HG02571 (cell line): ENCODE measurements around the gene SEMA5B.

Experiments
- ATAC-seq: cut with Tn5 transposase; IDR thresholded peaks from one replicate; pipeline ENCODE4 v1.9.1; 2021; ENCODE audit warnings: mild to moderate bottlenecking, moderate library complexity; ENCODE audit not compliant: unreplicated experiment

Gene SEMA5B

DNA sequence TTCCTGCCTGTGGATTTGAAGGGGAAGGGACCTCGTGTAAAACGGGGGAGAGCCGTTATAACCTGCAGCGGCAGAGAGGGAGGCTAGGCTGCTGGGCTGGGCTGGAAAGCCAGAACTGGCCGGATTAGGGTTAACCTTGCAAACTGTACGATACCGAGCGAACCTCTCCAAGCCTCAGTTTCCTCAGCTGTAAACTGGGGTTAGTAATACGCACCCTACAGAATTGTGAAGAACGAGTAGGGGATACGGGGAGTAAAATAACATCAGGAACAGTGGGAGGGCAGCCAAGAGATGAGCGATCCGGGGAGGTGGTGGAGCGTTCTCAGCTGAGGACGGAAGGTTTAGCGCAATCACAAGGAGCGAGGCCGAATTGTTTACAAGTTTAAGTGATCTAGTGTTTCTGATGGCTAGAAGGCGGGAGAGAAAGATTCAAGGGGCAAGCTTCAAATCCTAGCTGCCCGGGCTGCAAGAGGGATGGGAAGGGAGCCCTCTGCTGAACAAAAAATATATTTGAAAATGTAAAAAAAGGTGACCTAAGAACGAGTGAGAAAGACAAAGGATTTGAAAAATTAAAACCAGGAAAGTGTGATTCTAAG lies 768 bp upstream of the SEMA5B start:
- no peak for ATAC-seq

GRCh38 chr3:123026565-123027291 lies 835 bp downstream of the SEMA5B start:
- no peak for ATAC-seq

- ATAC-seq, result no peak
These were observed 1.7 kb downstream of the SEMA5B start for GRCh38 chr3:123025642-123026521.

DNA sequence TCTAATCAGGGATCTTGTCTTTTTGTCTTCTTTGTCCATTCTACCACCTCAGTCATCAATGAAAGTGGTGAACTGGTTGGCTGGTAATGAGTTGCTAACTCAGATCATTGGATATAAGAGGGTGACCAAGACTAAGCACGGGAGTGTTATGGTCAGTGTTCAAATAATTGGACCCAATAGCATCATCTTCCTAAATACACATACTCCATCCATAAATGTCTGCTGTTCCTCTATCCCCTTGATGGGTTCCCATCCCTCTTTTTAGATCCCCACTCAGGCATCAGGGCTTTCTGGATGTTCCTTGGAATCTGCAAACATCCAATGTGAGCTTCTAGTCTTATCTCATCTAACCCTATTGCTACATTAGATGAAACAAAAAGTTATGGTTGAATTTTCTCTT lies 3.5 kb downstream of the SEMA5B start:
- no peak for ATAC-seq

DNA sequence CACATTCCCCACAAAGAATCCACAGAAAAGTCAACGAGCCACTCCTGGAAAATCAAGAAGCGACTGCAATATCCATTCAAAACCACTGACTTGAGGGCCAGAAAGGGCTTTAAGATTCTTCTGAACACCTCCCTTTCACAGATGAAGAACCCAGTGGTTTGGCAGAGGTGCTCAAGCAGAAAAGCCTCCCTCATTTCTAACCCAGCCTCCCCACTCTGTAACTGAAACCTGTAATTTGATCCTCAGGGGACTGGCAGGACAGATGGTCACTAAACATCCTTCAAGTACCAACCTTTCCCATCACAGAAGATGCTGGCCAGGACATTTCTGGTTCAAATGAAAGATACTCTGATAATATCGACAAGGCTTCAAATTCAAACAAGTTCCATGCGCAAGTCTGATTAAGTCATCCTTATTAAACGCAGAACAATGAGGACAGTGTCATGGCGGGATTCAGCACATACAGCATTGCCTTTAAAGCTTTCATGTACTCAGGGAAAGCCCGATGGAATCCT lies 5.5 kb downstream of the SEMA5B start:
- no peak for ATAC-seq

GRCh38 chr3:123021388-123021787 lies 6.2 kb downstream of the SEMA5B start:
- no peak for ATAC-seq

- ATAC-seq, result no peak
These were observed 6.9 kb downstream of the SEMA5B start for GRCh38 chr3:123020709-123021108.

DNA sequence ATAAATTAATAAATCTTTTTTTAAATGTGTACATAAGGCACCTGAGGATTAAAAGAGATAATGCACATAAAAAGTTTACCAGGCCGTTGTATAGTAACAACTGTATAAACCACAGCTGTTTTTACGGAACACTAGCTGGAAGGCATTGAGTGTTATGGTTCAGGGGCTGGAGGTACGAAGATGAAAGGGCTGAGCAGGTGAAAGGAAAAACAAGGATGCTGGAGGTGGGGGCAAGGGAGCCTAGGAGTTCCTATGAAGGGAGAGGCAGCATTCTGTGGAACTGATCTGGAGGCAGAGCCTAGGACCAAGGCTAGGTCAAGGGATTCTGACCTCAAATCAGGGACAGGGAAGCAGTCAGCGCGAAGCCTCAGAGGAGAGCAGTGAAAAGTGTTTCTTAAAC lies 8.0 kb downstream of the SEMA5B start:
- no peak for ATAC-seq

DNA sequence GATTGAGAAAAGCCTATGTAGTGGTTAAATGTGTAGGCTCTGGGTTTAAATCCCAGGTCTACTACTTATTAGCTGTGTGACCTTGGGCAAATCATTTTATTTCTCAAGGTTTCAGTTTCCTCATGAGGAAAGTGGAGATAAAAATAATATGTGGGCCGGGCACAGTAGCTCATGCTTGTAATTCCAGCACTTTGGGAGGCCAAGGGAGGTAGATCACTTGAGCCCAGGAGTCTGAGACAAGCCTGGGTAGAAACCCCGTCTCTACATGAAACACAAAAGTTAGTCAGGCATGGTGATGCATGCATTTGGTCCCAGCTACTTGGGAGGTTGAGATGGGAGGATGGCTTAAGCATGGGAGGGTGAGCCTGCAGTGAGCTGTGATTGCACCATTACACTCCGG lies 8.4 kb downstream of the SEMA5B start:
- ATAC-seq, result no peak

GRCh38 chr3:123018683-123019082 lies 8.9 kb downstream of the SEMA5B start:
- ATAC-seq, result no peak

GRCh38 chr3:123015596-123015995 lies 12.0 kb downstream of the SEMA5B start:
- ATAC-seq, result no peak

GRCh38 chr3:123013876-123014275 lies 13.7 kb downstream of the SEMA5B start:
- no peak for ATAC-seq

DNA sequence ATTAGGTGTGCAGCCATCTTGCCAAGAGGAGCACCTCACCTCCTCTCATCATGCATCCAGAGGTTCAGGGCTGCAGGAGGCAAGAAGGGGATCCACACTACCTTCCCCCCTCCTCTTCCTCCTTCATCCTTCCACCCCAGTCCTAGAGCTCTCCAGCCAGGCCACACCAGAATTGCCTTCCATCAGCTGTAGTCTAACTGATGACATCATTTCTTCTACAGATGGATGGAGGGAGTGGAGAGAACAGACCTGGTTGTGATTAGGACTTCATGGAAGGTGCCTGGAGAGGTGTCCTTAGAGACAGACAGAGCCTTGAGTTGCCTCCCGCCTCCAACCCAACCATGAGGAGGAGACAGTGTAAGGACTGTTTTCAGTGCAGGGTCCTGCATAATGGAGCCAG lies 14.9 kb downstream of the SEMA5B start:
- no peak for ATAC-seq

DNA sequence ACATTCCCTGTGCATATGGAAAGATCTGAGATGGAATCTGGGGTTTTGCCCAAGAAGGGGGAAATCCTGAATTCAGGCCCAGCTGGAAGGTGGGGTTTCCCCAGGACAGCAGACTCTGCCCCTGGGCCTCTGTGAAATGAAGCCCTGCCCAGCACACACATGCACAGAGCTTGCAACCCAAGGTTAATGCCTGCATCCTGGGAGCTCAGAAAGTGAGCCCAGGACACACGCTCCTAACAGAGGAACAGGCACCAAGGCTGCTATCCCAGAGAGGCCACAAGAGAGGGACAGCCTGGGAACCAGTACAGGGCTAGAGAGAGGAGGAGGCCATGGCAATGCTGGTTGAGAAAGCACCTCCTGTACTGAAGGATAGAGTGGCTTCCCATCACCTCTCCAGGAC lies 16.1 kb downstream of the SEMA5B start:
- ATAC-seq, result no peak

DNA sequence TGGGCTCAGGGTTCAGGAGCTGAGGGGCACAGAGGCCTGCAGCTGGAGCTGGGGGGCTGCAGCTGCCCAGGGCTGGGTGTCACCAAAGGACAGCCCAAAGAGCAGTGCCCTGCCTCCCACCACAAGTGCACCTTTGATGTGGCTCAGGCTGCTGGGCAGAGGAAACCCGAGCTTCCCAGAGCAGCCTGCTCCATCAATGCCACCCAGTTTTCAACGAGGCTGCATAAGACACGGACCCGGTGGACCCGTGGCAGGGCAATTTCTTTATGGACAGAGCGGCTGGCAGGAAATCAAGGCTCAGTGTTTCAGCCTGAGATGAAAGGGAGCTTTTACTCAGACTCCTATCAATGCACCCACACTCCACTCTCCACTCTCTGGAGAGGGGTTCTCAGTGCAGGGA lies 18.7 kb downstream of the SEMA5B start:
- ATAC-seq, result no peak

DNA sequence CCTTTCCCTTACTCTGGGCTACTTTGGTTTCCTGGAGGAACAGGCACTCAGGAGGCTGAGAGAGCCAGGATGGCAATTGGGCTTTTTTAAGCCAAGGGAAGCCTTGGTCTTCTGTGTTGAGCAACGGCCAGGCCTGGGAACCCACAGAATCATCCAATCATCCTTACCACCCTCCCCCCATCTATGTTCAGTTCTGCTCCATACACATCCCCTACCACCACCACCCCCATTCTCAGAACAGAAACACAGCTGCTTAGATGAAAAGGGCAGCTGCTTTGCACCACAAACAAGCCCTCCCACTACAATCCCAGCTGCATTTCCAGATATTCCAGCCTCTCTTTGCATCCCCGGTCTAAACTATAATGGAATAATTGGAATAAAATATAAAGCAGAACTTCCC lies 21.0 kb downstream of the SEMA5B start:
- no peak for ATAC-seq

DNA sequence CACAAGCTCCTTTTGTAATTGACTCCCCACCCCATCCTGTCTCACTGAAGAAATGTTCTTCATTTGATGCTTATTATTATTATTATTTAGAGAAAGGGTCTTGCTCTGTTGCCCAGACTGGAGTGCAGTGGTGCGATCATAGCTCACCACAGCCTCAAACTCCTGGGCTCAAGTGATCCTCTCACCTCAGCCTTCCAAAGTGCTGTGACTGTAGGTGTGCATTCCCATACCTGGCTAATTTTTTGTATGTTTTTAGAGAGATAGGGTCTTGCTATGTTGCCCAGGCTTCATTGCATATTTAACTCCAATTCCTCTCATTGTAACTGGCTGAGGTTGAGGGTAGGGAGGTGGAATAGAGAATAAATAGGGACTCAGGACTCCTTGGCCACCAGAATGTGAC lies 22.3 kb downstream of the SEMA5B start:
- ATAC-seq, result no peak

- ATAC-seq, result no peak
These were observed 23.2 kb downstream of the SEMA5B start for GRCh38 chr3:123004201-123004918.

- ATAC-seq, result no peak
These were observed 24.6 kb downstream of the SEMA5B start for GRCh38 chr3:123002749-123003497.

DNA sequence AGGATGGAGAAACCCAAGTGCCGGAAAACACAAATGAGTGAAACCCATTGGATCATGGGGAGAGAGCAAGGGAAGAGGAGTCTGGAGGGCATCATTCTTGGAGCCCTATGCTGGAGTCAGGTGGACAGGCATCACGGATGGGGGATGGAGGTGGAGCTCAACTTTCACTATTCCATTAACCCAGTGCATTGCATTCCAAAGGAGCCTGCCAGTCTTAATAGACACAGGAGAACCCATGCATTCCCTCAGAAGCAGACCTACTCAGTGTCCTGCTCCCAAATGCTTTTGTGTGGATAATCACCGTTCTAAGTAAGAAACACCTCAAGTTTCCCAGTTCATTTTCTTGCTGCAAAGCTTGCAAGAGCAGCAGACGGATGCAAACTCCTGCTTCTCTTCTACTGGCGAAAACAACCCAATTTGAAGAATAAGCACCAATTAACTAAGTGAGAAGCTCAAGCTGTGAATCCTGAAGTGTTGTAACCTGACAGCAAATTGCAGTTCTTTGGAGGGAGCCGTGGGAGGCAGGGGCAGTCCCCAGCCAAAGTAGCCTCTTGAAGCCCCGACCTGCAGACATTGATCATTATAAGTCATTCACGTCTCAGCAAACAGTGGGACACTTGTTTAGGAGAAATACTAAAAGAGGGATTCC lies 25.3 kb downstream of the SEMA5B start:
- ATAC-seq, result no peak
